ENCODE results near the gene ASAP3.

DNA sequence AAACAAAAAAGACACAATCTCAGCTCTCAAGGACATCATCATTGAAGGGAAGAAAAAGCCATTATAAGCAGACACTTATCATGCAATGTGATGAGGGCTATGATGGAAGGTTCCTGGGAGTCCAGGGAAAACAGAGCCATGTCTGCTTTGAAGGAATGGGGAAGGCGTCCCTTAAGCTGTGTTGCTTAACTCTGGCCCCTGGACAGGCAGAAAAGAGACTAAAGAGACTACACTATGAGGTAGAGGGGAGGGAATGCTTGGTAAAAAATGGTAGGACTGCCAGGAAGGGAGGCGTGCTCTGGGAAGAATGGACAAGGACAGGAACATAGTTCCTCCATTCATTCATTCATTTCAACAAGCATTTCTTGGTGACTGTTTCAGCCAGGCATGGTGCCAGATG lies 21.2 kb downstream of the ASAP3 start:
- TF ChIP-seq, protein P1, sequence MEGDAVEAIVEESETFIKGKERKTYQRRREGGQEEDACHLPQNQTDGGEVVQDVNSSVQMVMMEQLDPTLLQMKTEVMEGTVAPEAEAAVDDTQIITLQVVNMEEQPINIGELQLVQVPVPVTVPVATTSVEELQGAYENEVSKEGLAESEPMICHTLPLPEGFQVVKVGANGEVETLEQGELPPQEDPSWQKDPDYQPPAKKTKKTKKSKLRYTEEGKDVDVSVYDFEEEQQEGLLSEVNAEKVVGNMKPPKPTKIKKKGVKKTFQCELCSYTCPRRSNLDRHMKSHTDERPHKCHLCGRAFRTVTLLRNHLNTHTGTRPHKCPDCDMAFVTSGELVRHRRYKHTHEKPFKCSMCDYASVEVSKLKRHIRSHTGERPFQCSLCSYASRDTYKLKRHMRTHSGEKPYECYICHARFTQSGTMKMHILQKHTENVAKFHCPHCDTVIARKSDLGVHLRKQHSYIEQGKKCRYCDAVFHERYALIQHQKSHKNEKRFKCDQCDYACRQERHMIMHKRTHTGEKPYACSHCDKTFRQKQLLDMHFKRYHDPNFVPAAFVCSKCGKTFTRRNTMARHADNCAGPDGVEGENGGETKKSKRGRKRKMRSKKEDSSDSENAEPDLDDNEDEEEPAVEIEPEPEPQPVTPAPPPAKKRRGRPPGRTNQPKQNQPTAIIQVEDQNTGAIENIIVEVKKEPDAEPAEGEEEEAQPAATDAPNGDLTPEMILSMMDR (IDR thresholded peaks at IDR 0.05): no peak
- no peak for TF ChIP-seq POLR2AphosphoS5 (IDR thresholded peaks at IDR 0.05)

Measured in upper lobe of left lung (tissue), 4 donors.